PC-9 (cell line): Measurements from ENCODE around the gene MYH3. TPM values are rescaled to one million over a fixed set of nuclear protein-coding genes. Genes with fewer than 3 reads are reported as not detected.
A peak's percentile ranks its signal among the peaks of the same experiment; 100 is the strongest.

Source experiments
- Bru-seq: library from RNA; stranded (reverse); fragments of 400-500 nt; gene quantifications from one replicate; lab custom pipeline; 2021; lab: Mats Ljungman, UMichigan
- BruChase-seq, 2 experiments: library from RNA; stranded (reverse); fragments of 400-500 nt; gene quantifications; one replicate each; lab custom pipeline; 2021; lab: Mats Ljungman, UMichigan
- BruUV-seq: library from RNA; stranded (reverse); fragments of 400-500 nt; replicated peaks from 2 replicates; lab custom pipeline; 2021; lab: Mats Ljungman, UMichigan
- CTCF ChIA-PET: fragments of 300-600 bp; sonication (Branson Sonifier 250); formaldehyde crosslinking; loops from one replicate; lab custom pipeline; 2022; ENCODE audit warnings: antibody characterized with exemption; lab: Charles Lee
- POLR2A ChIA-PET: fragments of 300-600 bp; sonication (Branson Sonifier 250); formaldehyde crosslinking; loops from one replicate; lab custom pipeline; 2022; ENCODE audit warnings: antibody characterized with exemption; ENCODE audit not compliant: unreplicated experiment; lab: Charles Lee
- DNase-seq, 2 experiments: peaks; one replicate each; pipeline versions ENCODE4 v3.0.0 to v3.0.0-alpha.2; 2015 to 2022; ENCODE audit warnings: mixed read lengths in 1 of 2
- H2AFZ ChIP-seq: fragments of 200-600 bp; sonication (generic); 2 replicates; pipeline ENCODE4 v1.8.1; 2017; ENCODE audit warnings: antibody characterized with exemption
- H3F3A ChIP-seq: fragments of 200-600 bp; sonication (generic); 2 replicates; pipeline ENCODE4 v1.8.1; 2017; ENCODE audit warnings: antibody characterized with exemption, mild to moderate bottlenecking, low read depth; ENCODE audit not compliant: insufficient read depth
- H3K27ac ChIP-seq: fragments of 200-600 bp; sonication (generic); 2 replicates; pipeline ENCODE4 v1.6.1; 2016; ENCODE audit warnings: mixed run types
- H3K27me3 ChIP-seq: fragments of 200-600 bp; sonication (generic); 2 replicates; pipeline ENCODE4 v1.6.1; 2016; ENCODE audit warnings: low read depth, mixed run types; ENCODE audit not compliant: insufficient read depth
- H3K36me3 ChIP-seq: fragments of 200-600 bp; sonication (generic); 2 replicates; pipeline ENCODE4 v1.6.1; 2016; ENCODE audit warnings: low read depth, mixed run types
- H3K4me1 ChIP-seq: fragments of 200-600 bp; sonication (generic); replicated peaks from 2 replicates; pipeline ENCODE4 v1.6.1; 2016; ENCODE audit warnings: mixed run types; ENCODE audit not compliant: insufficient read depth
- H3K4me2 ChIP-seq: fragments of 200-600 bp; sonication (generic); 2 replicates; pipeline ENCODE4 v1.6.1; 2017; ENCODE audit warnings: mixed run types
- H3K4me3 ChIP-seq: fragments of 200-600 bp; sonication (generic); 2 replicates; pipeline ENCODE4 v1.6.1; 2016; ENCODE audit warnings: mixed run types
- H3K79me2 ChIP-seq: fragments of 200-600 bp; sonication (generic); 2 replicates; pipeline ENCODE4 v1.6.1; 2017; ENCODE audit warnings: low read depth, mixed run types
- H3K9me2 ChIP-seq: fragments of 200-600 bp; sonication (generic); 2 replicates; pipeline ENCODE4 v1.8.1; 2017; ENCODE audit warnings: mild to moderate bottlenecking; ENCODE audit not compliant: insufficient read depth
- H3K9me3 ChIP-seq: fragments of 200-600 bp; sonication (generic); 2 replicates; pipeline ENCODE4 v1.8.1; 2016; ENCODE audit warnings: low read depth; ENCODE audit not compliant: insufficient read depth
- H4K20me1 ChIP-seq: fragments of 200-600 bp; sonication (generic); 2 replicates; pipeline ENCODE4 v1.8.1; 2017; ENCODE audit not compliant: insufficient read depth
- EZH2 ChIP-seq: fragments of 200-600 bp; sonication (generic); IDR thresholded peaks from 2 replicates; pipeline ENCODE4 v1.8.0; 2017; ENCODE audit warnings: antibody characterized with exemption, low read depth
- intact Hi-C: fragments of 100-400 bp; cut with micrococcal nuclease; formaldehyde crosslinking; loops from one replicate; pipeline ENCODE4 v1.10.0; 2022; ENCODE audit not compliant: unreplicated experiment
- long read RNA-seq: library from polyadenylated mRNA; stranded (forward); transcript quantifications from one replicate; pipeline ENCODE4 v2.0.0, GENCODE V29; 2022
- total RNA-seq: library from RNA; stranded (reverse); gene quantifications from 2 replicates; pipeline ENCODE4 v1.2.3, GENCODE V29; 2021
- TF ChIP-seq, protein P1 (sequence below): fragments of 200-600 bp; sonication (generic); conservative IDR thresholded peaks from 2 replicates; pipeline ENCODE4 v1.6.1; 2017; ENCODE audit warnings: mixed run types, antibody characterized with exemption, mild to moderate bottlenecking, moderate library complexity

MYH3 gene
- total RNA-seq (0.07 and 1.1 TPM in 2 replicates), Bru-seq, nascent RNA (percentile 15 among the genes with signal in this experiment), BruChase-seq, experiment 1, labeled RNA remaining after a 2-hour chase (percentile 23 among the genes with signal in this experiment), BruChase-seq, experiment 2, labeled RNA remaining after a 6-hour chase (percentile 24 among the genes with signal in this experiment)
- long read RNA-seq: 0 reads

DNA sequence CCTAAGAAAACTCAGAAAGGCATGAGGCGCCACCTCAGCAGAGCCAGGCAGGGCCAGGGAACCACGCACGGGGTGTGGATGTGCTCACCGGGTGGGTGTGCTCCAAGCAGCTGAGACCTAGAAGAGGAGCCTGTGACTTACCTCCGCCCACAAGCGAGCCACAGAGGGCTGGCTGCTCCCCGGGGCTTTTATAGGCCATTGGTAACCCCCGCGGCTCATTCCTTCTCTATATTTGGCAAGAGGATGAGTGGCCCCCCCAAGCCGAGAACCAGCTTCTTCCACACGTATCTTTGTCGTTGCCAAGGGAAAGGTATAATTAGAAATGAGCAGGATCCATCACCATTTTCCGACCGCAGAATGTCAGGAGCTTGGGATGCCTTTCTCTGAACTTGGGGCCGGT, at the start of gene MYH3:
TSS of gene MYH3 (minus strand) at position 162 of the 400 bp plus-strand sequence. CDS start 2,245 bp downstream, outside the sequence.
- no peak within 1 kb of the TSS for H2AFZ ChIP-seq
- ChIA-PET POLR2A (no interaction called here), CTCF (no interaction called here)
- DNase-seq: no peak
- H3K4me1 ChIP-seq: no peaks in the 10 kb centered on the region
- H3K4me3 ChIP-seq: no peak within 1 kb of the TSS
- H3K79me2 ChIP-seq: no peaks in the 10 kb centered on the region
- no peaks in the 10 kb centered on the region for H3K36me3 ChIP-seq
- H3K9me2 ChIP-seq: no peaks in the 10 kb centered on the region
- intact Hi-C loops: no loop called here
- no TSS peak for BruUV-seq
- no peak for TF ChIP-seq EZH2
- TF ChIP-seq, protein P1, sequence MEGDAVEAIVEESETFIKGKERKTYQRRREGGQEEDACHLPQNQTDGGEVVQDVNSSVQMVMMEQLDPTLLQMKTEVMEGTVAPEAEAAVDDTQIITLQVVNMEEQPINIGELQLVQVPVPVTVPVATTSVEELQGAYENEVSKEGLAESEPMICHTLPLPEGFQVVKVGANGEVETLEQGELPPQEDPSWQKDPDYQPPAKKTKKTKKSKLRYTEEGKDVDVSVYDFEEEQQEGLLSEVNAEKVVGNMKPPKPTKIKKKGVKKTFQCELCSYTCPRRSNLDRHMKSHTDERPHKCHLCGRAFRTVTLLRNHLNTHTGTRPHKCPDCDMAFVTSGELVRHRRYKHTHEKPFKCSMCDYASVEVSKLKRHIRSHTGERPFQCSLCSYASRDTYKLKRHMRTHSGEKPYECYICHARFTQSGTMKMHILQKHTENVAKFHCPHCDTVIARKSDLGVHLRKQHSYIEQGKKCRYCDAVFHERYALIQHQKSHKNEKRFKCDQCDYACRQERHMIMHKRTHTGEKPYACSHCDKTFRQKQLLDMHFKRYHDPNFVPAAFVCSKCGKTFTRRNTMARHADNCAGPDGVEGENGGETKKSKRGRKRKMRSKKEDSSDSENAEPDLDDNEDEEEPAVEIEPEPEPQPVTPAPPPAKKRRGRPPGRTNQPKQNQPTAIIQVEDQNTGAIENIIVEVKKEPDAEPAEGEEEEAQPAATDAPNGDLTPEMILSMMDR: no peak
- H3F3A ChIP-seq: no peaks in the 10 kb centered on the region
- H4K20me1 ChIP-seq: no peaks in the 10 kb centered on the region
- no peaks in the 10 kb centered on the region for H3K9me3 ChIP-seq
- peaks cover 26% of the 10 kb centered on the region for H3K27me3 ChIP-seq
- H3K27ac ChIP-seq: no peak within 1 kb of the TSS
- no peak within 1 kb of the TSS for H3K4me2 ChIP-seq

DNA sequence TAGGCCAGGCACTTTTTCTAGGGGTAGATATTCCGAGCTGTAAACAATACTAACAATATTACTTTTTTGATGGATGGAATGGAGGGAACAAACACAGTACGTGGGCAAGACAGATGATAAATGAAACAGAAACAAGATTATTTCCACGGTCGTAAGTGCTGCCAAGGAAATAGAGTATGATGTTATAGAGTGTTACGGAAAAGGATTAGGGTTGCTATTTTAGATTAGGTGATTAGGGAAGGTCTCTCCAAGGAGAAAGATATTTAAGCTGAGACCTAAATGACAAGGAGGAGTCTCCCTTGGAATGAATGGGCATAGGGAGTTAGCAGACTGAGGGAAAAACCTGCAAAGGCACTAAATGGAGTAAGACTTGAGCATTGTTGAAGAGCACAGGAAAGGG, 48.6 kb upstream of the MYH3 start:
- no peak overlapping the region for H2AFZ ChIP-seq
- H3K4me1 ChIP-seq: no peaks in the 10 kb centered on the region
- no peak overlapping the region for H3K4me3 ChIP-seq
- POLR2A ChIA-PET: no interaction called here
- H3K79me2 ChIP-seq: no peaks in the 10 kb centered on the region
- CTCF ChIA-PET: no interaction called here
- H3K27me3 ChIP-seq: no peaks in the 10 kb centered on the region
- H3K9me3 ChIP-seq: no peaks in the 10 kb centered on the region
- no peaks in the 10 kb centered on the region for H3K9me2 ChIP-seq
- BruUV-seq: no TSS peak
- no peaks in the 10 kb centered on the region for H3F3A ChIP-seq
- TF ChIP-seq, protein P1: no peak
- no peak for TF ChIP-seq EZH2
- H3K36me3 ChIP-seq: no peaks in the 10 kb centered on the region
- no peak overlapping the region for H3K27ac ChIP-seq
- intact Hi-C loops: no loop called here
- H3K4me2 ChIP-seq: no peak overlapping the region
- no peaks in the 10 kb centered on the region for H4K20me1 ChIP-seq
- no peak for DNase-seq

DNA sequence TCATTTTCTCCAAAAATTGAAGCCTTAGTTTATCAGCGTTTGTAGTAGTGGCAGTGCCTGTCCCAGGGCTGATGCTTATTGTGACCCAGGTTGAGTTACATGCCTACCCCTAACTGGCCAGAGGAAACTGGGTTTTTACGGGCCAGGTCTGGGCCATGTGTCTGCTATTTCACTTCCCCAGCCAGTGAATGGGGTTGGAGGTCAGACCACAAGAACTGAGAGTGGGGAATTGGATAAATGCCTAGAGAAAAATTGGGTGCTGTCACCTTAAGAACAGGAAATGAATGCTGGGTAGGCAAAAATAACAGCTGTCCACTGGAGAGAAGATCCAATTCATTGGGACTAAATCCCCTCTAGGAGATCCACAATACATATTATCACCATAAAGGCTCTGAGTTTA, 45.5 kb upstream of the MYH3 start:
- no peaks in the 10 kb centered on the region; the same call in 1 of the 2 replicates for H3K79me2 ChIP-seq
- H3F3A ChIP-seq: no peaks in the 10 kb centered on the region
- H3K9me2 ChIP-seq: no peaks in the 10 kb centered on the region
- intact Hi-C loops: no loop called here
- H3K36me3 ChIP-seq: no peaks in the 10 kb centered on the region
- no peaks in the 10 kb centered on the region for H3K27me3 ChIP-seq
- DNase-seq: no peak
- no peaks in the 10 kb centered on the region for H4K20me1 ChIP-seq
- no peak overlapping the region for H3K4me3 ChIP-seq
- CTCF ChIA-PET: no interaction called here
- no peaks in the 10 kb centered on the region for H3K9me3 ChIP-seq
- BruUV-seq: no TSS peak
- TF ChIP-seq, protein P1: no peak
- POLR2A ChIA-PET: no interaction called here
- H3K4me1 ChIP-seq: no peaks in the 10 kb centered on the region
- H3K4me2 ChIP-seq: no peak overlapping the region
- H2AFZ ChIP-seq: no peak overlapping the region
- no peak overlapping the region for H3K27ac ChIP-seq
